Heart right ventricle (tissue), 16 donors: ENCODE measurements around the gene LILRB4. TPM values are rescaled to one million over a fixed set of nuclear protein-coding genes. Genes with fewer than 3 reads are reported as not detected.

Experiments
- ATAC-seq, 8 donors: fragments of 200-7000 bp; cut with Tn5 transposase; one replicate each; pipeline ENCODE4 v1.9.1; 2020; ENCODE audit warnings: mild to moderate bottlenecking in 8 of 8, moderate library complexity in 8 of 8, moderate number of reproducible peaks in 1 of 8
- DNase-seq, 2 donors: peaks; one replicate each; pipeline ENCODE4 v3.0.0-alpha.2; 2020
- H3K27ac ChIP-seq, 10 donors: fragments of 200-600 bp; sonication (generic) in 2 of 10; one replicate each; pipeline versions ENCODE4 v1.5.0 to v1.8.0; 2020 to 2022; ENCODE audit warnings: mild to moderate bottlenecking in 3 of 10
- H3K27me3 ChIP-seq, 7 donors: fragments of 200-600 bp; one replicate each; pipeline ENCODE4 v1.8.0; 2021 to 2022; ENCODE audit warnings: mild to moderate bottlenecking in 2 of 7
- H3K36me3 ChIP-seq, 9 donors: fragments of 200-600 bp; sonication (generic) in 1 of 9; one replicate each; pipeline versions ENCODE4 v1.5.0 to v1.8.0; 2020 to 2022; ENCODE audit warnings: mild to moderate bottlenecking in 2 of 9
- H3K4me1 ChIP-seq, 9 donors: fragments of 200-600 bp; sonication (generic) in 1 of 9; one replicate each; pipeline versions ENCODE4 v1.5.0 to v1.8.0; 2020 to 2022; ENCODE audit warnings: mild to moderate bottlenecking in 4 of 9
- H3K4me3 ChIP-seq, 10 donors: fragments of 200-600 bp; sonication (generic) in 2 of 10; one replicate each; pipeline versions ENCODE4 v1.5.0 to v1.8.0; 2020 to 2022; ENCODE audit warnings: mild to moderate bottlenecking in 7 of 10, moderate library complexity in 2 of 10
- H3K9me3 ChIP-seq, 11 donors: fragments of 200-600 bp in 10 of 11; sonication (generic) in 2 of 11; one replicate each; pipeline versions ENCODE4 v1.5.0 to v1.8.0; 2013 to 2022; ENCODE audit warnings: mild to moderate bottlenecking in 2 of 11, control low read depth in 1 of 11, moderate library complexity in 1 of 11
- CTCF ChIP-seq, 9 donors: fragments of 200-600 bp; sonication (generic) in 2 of 9; IDR thresholded peaks; one replicate each; pipeline versions ENCODE4 v1.5.0 to v1.8.0; 2021 to 2022; ENCODE audit warnings: antibody characterized with exemption in 9 of 9, mild to moderate bottlenecking in 5 of 9, moderate library complexity in 1 of 9
- WGBS, 2 donors: extraction: QIAGEN DNeasy Blood & Tissue Kit; methylation state at CpG; one replicate each; pipeline ENCODE4 v1.1.7; 2013; ENCODE audit warnings: inconsistent platforms in 1 of 2; 5-methylcytosine and 5-hydroxymethylcytosine counted together
- intact Hi-C, 10 donors: fragments of 100-400 bp; cut with DNase I; formaldehyde crosslinking; loops; one replicate each; pipeline versions ENCODE4 v1.11.1 to v1.14.2; 2022
- polyA plus RNA-seq, 2 donors: library from polyadenylated mRNA; stranded (reverse); fragments of 200-250 nt; gene quantifications; one replicate each; pipeline ENCODE4 v1.2.3, GENCODE V29; 2013
- total RNA-seq, 10 donors: library from RNA; stranded (reverse); fragmentation: NEBNext Ultra II Directional in 3 of 10; extraction: Animal tissue kit (Norgen Biotek cat#: 25700) in 3 of 10; gene quantifications; one replicate each; pipeline versions ENCODE4 v1.2.1 to v1.2.4, GENCODE V29; 2021 to 2023
- donor health status: Arrhythmogenic right ventricular cardiomyopathy.
- donor health status: ischemic (EF 13 %, LVEDD 7.1; RV severe dilation, severe dysfunction).
- donor health status: healthy with polysubstance abuse.
- donor health status: DM: no; HTN: yes; CAD: no.
- donor health status: DM: no; HTN: no; CAD: no.
- donor health status: ischemic (EF 25% LVEDD 6.9; RV normal size, moderate dysfunction).
- donor health status: ischemic (EF 25% LVEDD 5.7; RV mildly dilated, moderate dysfunction).
- donor health status: healthy.
- donor health status: DM: yes; HTN: yes; CAD: no.
- donor health status: Ischemic cardiomyopathy.
- donor health status: ischemic (EF 35%, LVEDD 5.7; RV mildly dilated, moderate dysfunction).
- donor health status: nonischemic (EF 11% LVEDD 7.7; RV severe dilation, severe dysfunction).
- donor health status: DM: yes; HTN: yes; CAD: no.
- donor health status: PGD.
- donor health status: ischemic (EF 29% LVEDD 5.4; RV normal size, mild dysfunction).
- donor health status: nonischemic (EF 23%, LVEDD 6.1; RV moderate dilation, normal function).

Gene LILRB4
- total and polyA plus RNA-seq, 12 donors: 0.99 to 22.4 (median 2.0) TPM

- Histone ChIP-seq H3K4me1 (no peaks in the 10 kb centered on the region), H3K27ac (no peak overlapping the region), H3K36me3 (no peaks in the 10 kb centered on the region), H3K27me3 (peaks cover 0 to 37% (median 25%) of the 10 kb centered on the region in 7 donors), H3K4me3 (no peak overlapping the region), H3K9me3 (peaks cover 0 to 9% (median 0%) of the 10 kb centered on the region in 11 donors)
- 65 to 77% methylated on average over 9 of the region's 9 CpGs for WGBS, 2 donors
- no peak for TF ChIP-seq CTCF (IDR thresholded peaks at IDR 0.05)
- DNase-seq: no peak
- intact Hi-C loops: no loop called here
- ATAC-seq: no peak
Observed at GRCh38 chr19:54691582-54692297, 29.0 kb downstream of the LILRB4 start.

- no peak overlapping the region for H3K27ac ChIP-seq
- no peak for DNase-seq
- WGBS, 2 donors: 56 to 58% methylated on average over 4 of the region's 4 CpGs
- H3K36me3 ChIP-seq: no peaks in the 10 kb centered on the region
- intact Hi-C loops: no loop called here
- no peak overlapping the region for H3K4me3 ChIP-seq
- H3K27me3 ChIP-seq: peaks cover 0 to 36% (median 25%) of the 10 kb centered on the region in 7 donors
- no peaks in the 10 kb centered on the region for H3K4me1 ChIP-seq
- no peak for ATAC-seq
- no peak for TF ChIP-seq CTCF (IDR thresholded peaks at IDR 0.05)
- peaks cover 0 to 9% (median 0%) of the 10 kb centered on the region in 11 donors for H3K9me3 ChIP-seq
Observed at GRCh38 chr19:54692298-54692615, 29.5 kb downstream of the LILRB4 start.

- no peak for TF ChIP-seq CTCF (IDR thresholded peaks at IDR 0.05)
- 71 to 74% methylated on average over 5 of the region's 5 CpGs for whole genome bisulfite sequencing, 2 donors
- Histone ChIP-seq H3K4me1 (no peaks in the 10 kb centered on the region), H3K27ac (no peak overlapping the region), H3K4me3 (no peak overlapping the region), H3K36me3 (no peaks in the 10 kb centered on the region), H3K9me3 (peaks cover 0 to 9% (median 0%) of the 10 kb centered on the region in 11 donors), H3K27me3 (peaks cover 0 to 39% (median 16%) of the 10 kb centered on the region in 7 donors)
- intact Hi-C loops: no loop called here
- DNase-seq (no peak), ATAC-seq (no peak)
Observed at GRCh38 chr19:54694648-54695047, 31.9 kb downstream of the LILRB4 start.

GRCh38 chr19:54696117-54696548 lies 33.3 kb downstream of the LILRB4 start:
- Histone ChIP-seq H3K4me3 (no peak overlapping the region), H3K27me3 (peaks cover 0 to 37% (median 12%) of the 10 kb centered on the region in 7 donors), H3K36me3 (no peaks in the 10 kb centered on the region), H3K4me1 (no peaks in the 10 kb centered on the region), H3K9me3 (peaks cover 0 to 9% (median 0%) of the 10 kb centered on the region in 11 donors), H3K27ac (no peak overlapping the region)
- intact Hi-C loops: no loop called here
- DNase-seq: no peak
- 55 to 72% methylated on average over 8 of the region's 8 CpGs for WGBS, 2 donors
- no peak for TF ChIP-seq CTCF (IDR thresholded peaks at IDR 0.05)
- no peak for ATAC-seq
